GM11168 (cell line): ENCODE measurements around the gene HSD17B8.

Source experiments
- in situ Hi-C: fragments of 300-500 bp; cut with MboI; formaldehyde crosslinking; loops from one replicate; pipeline ENCODE4 v1.12.0; 2022; ENCODE audit warnings: low sequenced_read_pairs; ENCODE audit not compliant: unreplicated experiment

HSD17B8 gene

GRCh38 chr6:33170176-33171015 is 34.1 kb upstream of the HSD17B8 start:
- in situ Hi-C loops, result no loop called here

- in situ Hi-C loops, result no loop called here
These were observed 33.2 kb upstream of the HSD17B8 start for GRCh38 chr6:33171016-33171879.

GRCh38 chr6:33171880-33172687 is 32.4 kb upstream of the HSD17B8 start:
- in situ Hi-C loops, result no loop called here

DNA sequence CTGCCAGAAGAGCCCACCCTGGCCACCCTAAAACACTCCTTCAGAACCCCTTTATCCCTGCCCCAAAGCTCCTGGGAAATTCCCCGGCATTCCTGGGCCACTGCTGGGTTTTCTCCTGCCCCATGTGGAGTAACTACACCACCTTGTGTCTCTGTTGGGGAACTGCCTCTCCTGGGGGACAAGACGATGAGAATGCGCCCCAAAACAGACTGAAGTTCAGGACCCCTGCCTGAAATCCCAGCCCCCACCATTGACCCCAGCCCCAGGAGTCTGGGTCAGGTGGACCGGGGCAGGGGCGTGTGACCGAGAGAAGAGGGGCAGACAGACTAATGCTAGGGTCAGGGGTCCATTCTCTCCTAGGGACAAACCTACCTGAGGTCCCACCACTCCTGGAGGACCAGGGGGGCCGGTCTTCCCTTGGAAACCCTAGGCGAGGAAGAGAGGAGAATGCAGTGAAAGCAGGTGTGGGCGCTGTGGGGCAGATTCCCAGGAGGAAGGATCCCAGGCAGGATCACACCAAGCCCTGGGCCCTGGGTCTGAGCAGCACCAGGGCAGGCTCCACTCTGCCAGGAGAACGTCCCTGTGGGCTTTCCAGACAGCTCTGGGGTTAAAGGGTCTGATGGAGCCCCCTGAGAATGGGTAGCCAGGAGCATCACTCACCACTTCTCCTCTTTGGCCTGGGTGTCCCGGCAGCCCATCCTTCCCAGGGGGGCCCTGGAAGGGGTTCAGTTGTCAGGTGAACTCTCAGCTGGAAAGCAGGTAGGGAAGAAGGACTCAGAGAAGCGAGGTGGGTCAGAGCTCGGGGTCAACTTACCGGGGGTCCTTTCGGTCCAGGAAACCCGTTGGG is 31.5 kb upstream of the HSD17B8 start:
- in situ Hi-C loops, result no loop called here

DNA sequence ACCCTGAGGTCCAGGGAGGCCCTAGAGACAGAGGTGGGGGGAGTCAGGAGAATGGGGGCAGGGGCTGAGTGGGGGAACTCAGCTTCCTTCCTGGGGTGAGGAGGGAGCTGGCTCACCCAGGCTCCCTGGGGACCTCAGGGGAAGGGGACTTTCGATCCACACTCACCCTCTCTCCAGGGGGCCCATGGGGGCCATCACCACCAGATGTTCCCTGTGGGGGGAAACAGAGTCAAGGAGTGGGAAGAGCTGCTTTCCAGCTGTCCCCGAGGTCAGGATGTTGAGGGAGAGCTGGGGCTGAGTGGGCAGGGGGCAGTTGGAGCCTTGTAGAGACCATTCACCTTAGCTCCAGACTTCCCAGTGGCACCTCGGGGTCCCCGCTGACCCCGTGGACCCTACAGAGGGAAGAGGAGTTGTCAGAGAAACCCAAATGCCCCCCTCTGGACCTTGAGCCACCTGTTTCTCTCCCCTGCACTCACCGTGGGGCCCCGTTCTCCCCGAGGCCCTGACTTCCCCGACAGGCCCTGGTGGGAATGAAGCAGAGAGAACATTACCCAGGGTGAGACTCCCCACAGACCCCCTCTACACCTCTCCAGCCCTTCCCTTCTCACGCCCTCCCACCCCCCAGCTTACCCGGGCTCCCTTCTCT is 30.8 kb upstream of the HSD17B8 start:
- in situ Hi-C loops, result no loop called here

GRCh38 chr6:33174784-33175183 is 29.7 kb upstream of the HSD17B8 start:
- in situ Hi-C loops, result no loop called here

DNA sequence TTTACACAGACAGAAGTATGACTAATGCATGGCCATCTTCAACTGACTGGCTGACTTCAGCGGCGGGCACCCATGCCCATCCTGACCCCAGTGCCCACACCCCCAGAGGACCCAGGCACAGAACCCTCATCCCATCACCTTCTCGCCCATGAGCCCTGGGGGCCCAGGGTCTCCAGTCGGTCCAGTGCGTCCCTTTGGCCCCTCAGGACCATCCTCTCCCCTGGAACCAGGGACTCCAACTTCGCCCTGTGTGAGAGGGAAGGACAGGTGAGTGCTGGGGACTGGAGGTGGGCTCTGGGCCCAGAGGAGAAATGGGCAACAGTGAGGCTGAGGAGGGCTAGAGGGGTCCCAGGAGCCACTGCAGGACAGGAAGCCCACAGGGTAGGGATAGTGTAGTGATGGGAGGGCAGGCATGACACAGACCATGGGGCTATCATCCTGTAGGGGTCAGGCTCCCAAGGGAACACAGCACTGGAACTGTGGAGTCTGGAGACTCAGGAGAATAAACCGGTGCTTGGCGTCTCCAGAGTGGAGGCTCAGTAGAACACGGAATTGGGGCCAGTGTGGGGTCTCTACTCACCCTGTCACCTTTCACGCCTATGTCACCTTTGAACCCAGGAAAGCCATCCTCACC is 28.9 kb upstream of the HSD17B8 start:
- in situ Hi-C loops, result no loop called here

DNA sequence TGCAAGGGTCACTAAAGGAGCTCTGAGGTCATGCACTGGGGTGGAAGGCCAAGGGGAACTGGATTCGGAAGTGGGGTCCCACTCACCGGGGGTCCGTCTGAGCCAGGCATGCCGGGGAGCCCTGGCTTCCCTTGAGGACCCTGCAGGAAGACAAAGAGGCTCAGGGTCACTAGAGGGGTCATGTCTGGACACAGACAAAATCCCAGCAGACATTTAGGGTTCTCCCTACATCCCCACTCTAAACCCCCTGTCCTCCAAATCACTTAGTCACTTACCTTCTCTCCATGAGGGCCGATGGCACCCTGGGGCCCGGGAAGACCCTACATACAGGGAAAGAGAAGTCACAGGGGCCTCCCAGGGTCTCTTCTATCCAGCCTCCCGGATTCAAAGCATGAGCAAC is 27.5 kb upstream of the HSD17B8 start:
- in situ Hi-C loops, result no loop called here

- in situ Hi-C loops, result no loop called here
These were observed 26.7 kb upstream of the HSD17B8 start for GRCh38 chr6:33177552-33178446.

- in situ Hi-C loops, result no loop called here
These were observed 25.5 kb upstream of the HSD17B8 start for GRCh38 chr6:33178755-33179475.

- in situ Hi-C loops, result no loop called here
These were observed 23.3 kb upstream of the HSD17B8 start for GRCh38 chr6:33181141-33181540.

DNA sequence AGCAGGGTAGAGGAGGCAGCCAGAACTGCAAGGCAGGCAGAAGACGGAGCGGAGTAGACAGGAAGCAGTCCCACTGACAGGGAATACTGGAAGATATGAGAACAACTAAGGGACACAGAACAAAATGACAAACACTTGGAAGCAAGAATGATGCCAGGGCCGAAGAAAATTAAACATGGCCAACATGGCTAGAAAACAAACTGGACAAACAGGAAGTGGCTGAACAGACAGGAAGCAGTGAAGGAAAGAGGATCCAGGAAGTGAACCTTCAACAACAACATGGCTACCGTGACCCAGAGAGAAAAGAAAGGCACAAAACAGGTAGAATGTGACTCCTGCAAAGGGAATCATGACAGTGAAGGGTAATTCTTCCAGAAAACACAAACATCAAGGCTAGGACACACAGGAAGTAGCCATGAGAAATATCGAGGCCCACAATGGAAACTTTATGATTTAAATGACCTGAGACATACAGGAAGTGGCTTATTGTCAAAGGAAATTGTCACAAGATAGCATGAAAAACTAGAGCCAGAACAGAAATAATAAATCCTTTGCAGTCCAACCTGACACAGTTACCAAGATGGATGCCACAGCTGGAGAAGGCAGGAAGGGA is 21.3 kb upstream of the HSD17B8 start:
- in situ Hi-C loops, result no loop called here

GRCh38 chr6:33185190-33185589 is 19.3 kb upstream of the HSD17B8 start:
- in situ Hi-C loops, result no loop called here

DNA sequence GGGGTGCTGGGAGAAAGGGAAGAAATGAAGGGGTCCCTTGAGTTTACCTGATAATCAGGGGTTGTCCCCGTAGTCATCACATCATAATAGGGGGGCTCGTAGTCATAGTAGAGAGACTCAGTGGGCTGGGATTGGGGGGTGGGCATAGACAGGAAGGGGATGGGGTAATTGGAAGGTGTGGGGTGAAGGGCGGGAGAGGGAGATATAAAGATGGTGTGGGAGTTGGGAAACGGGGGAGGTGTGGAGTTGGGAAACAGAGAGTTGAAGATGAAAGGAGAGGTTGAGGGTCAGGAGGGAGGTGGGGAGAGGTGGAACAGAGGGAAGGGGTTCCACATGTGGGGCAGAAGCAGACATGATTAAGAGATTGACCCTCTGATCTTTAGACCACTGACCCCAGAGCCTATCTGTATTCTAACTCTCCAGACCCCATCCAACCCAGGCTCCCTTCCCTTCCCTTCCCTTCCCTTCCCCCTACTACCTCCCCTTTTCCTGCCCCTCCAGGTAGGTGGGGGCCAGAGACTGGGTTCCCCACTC is 18.7 kb upstream of the HSD17B8 start:
- in situ Hi-C loops, result no loop called here

GRCh38 chr6:33187809-33188208 is 16.6 kb upstream of the HSD17B8 start:
- in situ Hi-C loops, result no loop called here

- in situ Hi-C loops, result no loop called here
These were observed 15.3 kb upstream of the HSD17B8 start for GRCh38 chr6:33189164-33189563.
